ENCODE measurements around the gene IL4I1.

The IL4I1 gene

GRCh38 chr19:49894011-49894664, 2.5 kb downstream of the IL4I1 start:
- DNase-seq, result no peak

GRCh38 chr19:49892716-49893115, 4.0 kb downstream of the IL4I1 start:
- DNase-seq, result no peak

GRCh38 chr19:49891393-49891792, 5.3 kb downstream of the IL4I1 start:
- no peak for DNase-seq

GRCh38 chr19:49890349-49891311, 6.1 kb downstream of the IL4I1 start:
- no peak for DNase-seq

GRCh38 chr19:49889687-49890348, 6.9 kb downstream of the IL4I1 start:
- peak; percentile 38 for DNase-seq

- DNase-seq, result no peak
Measured at GRCh38 chr19:49889038-49889686, 7.5 kb downstream of the IL4I1 start.

GRCh38 chr19:49888510-49888824, 8.2 kb downstream of the IL4I1 start:
- no peak for DNase-seq

GRCh38 chr19:49887665-49888509, 8.8 kb downstream of the IL4I1 start:
- DNase-seq, result no peak

GRCh38 chr19:49887037-49887664, 9.5 kb downstream of the IL4I1 start:
- DNase-seq, result no peak

- DNase-seq, result no peak
Measured at GRCh38 chr19:49884760-49885159, 11.9 kb downstream of the IL4I1 start.

GRCh38 chr19:49884109-49884508, 12.6 kb downstream of the IL4I1 start:
- no peak for DNase-seq

- DNase-seq, result no peak
Measured at GRCh38 chr19:49883094-49883493, 13.6 kb downstream of the IL4I1 start.

GRCh38 chr19:49882643-49883042, 14.0 kb downstream of the IL4I1 start:
- DNase-seq, result no peak

- no peak for DNase-seq
Measured at GRCh38 chr19:49881672-49882394, 14.9 kb downstream of the IL4I1 start.

GRCh38 chr19:49881186-49881585, 15.5 kb downstream of the IL4I1 start:
- DNase-seq, result no peak

- DNase-seq, result no peak
Measured at GRCh38 chr19:49880162-49880869, 16.4 kb downstream of the IL4I1 start.

GRCh38 chr19:49879243-49879963, 17.3 kb downstream of the IL4I1 start:
- DNase-seq, result no peak

GRCh38 chr19:49878744-49879070, 18.0 kb downstream of the IL4I1 start:
- no peak for DNase-seq

- DNase-seq, result peak; percentile 98
Measured at GRCh38 chr19:49877879-49878743, 18.6 kb downstream of the IL4I1 start.

All from EL (cell line).